B cell (primary cell): ENCODE data around the gene ZNF213. TPM values are rescaled to one million over a fixed set of nuclear protein-coding genes. Genes with fewer than 3 reads are reported as not detected.

Experiments used
- ATAC-seq: fragments of 200-7000 bp; cut with Tn5 transposase; one replicate; pipeline ENCODE4 v1.10.0; 2021; ENCODE audit warnings: low read depth, mild to moderate bottlenecking, moderate number of reproducible peaks, moderate library complexity
- CTCF ChIA-PET: fragments of 350-600 bp; sonication (Branson Sonifier 250); formaldehyde crosslinking; loops from one replicate; lab custom pipeline; 2021; ENCODE audit warnings: antibody characterized with exemption, inconsistent platforms; lab: Charles Lee
- POLR2A ChIA-PET: fragments of 350-600 bp; sonication (Branson Sonifier 250); formaldehyde crosslinking; loops from one replicate; lab custom pipeline; 2021; ENCODE audit warnings: antibody characterized with exemption; lab: Charles Lee
- DNase-seq: peaks from one replicate; pipeline ENCODE4 v3.0.0; 2013
- H2AFZ ChIP-seq: 2 replicates; pipeline ENCODE4 v1.6.1; 2012; ENCODE audit warnings: mild to moderate bottlenecking, low read depth, low read length; ENCODE audit not compliant: insufficient read depth, poor library complexity, severe bottlenecking
- H3K27ac ChIP-seq, 2 donors: 1 replicate in 1 of 2; 2 replicates in 1 of 2; pipeline ENCODE4 v1.5.1; 2012 to 2013; ENCODE audit warnings: low read length in 2 of 2, mild to moderate bottlenecking in 2 of 2, moderate library complexity in 1 of 2
- H3K27me3 ChIP-seq, 4 experiments: fragments of 200-600 bp in 1 of 4; sonication (generic) in 1 of 4; replicated peaks in 1 of 4; 1 replicate in 2 of 4; 2 replicates in 2 of 4; pipeline versions ENCODE4 v1.6.1 to v1.7.0; 2013 to 2016; ENCODE audit warnings: low read length in 3 of 4, mild to moderate bottlenecking in 2 of 4, mixed read lengths in 1 of 4, moderate library complexity in 1 of 4; ENCODE audit not compliant: insufficient read depth in 4 of 4, control insufficient read depth in 3 of 4; ENCODE audit errors: control extremely low read depth in 1 of 4
- H3K36me3 ChIP-seq, 2 experiments: replicated peaks in 1 of 2; 1 replicate in 1 of 2; 2 replicates in 1 of 2; pipeline versions ENCODE4 v1.6.1 to v1.7.1; 2013; ENCODE audit warnings: low read length in 1 of 2; ENCODE audit not compliant: insufficient read depth in 2 of 2, control insufficient read depth in 1 of 2; ENCODE audit errors: control extremely low read depth in 1 of 2, extremely low read depth in 1 of 2
- H3K4me1 ChIP-seq, 2 donors: fragments of 200-600 bp in 1 of 2; sonication (generic) in 1 of 2; 1 replicate in 1 of 2; 2 replicates in 1 of 2; pipeline versions ENCODE4 v1.5.1 to v1.6.1; 2013 to 2017; ENCODE audit warnings: low read length in 2 of 2; ENCODE audit not compliant: control insufficient read depth in 2 of 2, insufficient read depth in 2 of 2
- H3K4me2 ChIP-seq: replicated peaks from 2 replicates; pipeline ENCODE3; 2012; ENCODE audit warnings: mild to moderate bottlenecking, low read depth, low read length; ENCODE audit not compliant: poor library complexity, severe bottlenecking
- H3K4me3 ChIP-seq, 5 experiments: fragments of 200-600 bp in 1 of 5; sonication (generic) in 1 of 5; 1 replicate in 3 of 5; 2 replicates in 2 of 5; pipeline versions ENCODE4 v1.5.1 to v1.7.0; 2011 to 2016; ENCODE audit warnings: low read length in 4 of 5, mild to moderate bottlenecking in 4 of 5, low read depth in 2 of 5, control low read depth in 1 of 5, moderate library complexity in 1 of 5; ENCODE audit not compliant: insufficient read depth in 1 of 5; ENCODE audit errors: control extremely low read depth in 1 of 5, extremely low read depth in 1 of 5
- H3K79me2 ChIP-seq: fragments of 200-600 bp; sonication (generic); one replicate; pipeline ENCODE4 v1.6.0; 2016; ENCODE audit warnings: low read length; ENCODE audit not compliant: control insufficient read depth, insufficient read depth
- H3K9ac ChIP-seq: fragments of 200-600 bp; sonication (generic); 2 replicates; pipeline ENCODE4 v1.6.1; 2017; ENCODE audit warnings: mild to moderate bottlenecking, low read length, moderate library complexity
- H3K9me3 ChIP-seq, 3 donors: one replicate each; pipeline versions ENCODE4 v1.6.1 to v1.7.1; 2013; ENCODE audit warnings: low read length in 2 of 3; ENCODE audit not compliant: control insufficient read depth in 2 of 3, insufficient read depth in 1 of 3; ENCODE audit errors: control extremely low read depth in 1 of 3
- H4K20me1 ChIP-seq: 2 replicates; pipeline ENCODE4 v1.6.0; 2012; ENCODE audit warnings: mild to moderate bottlenecking, low read length; ENCODE audit not compliant: insufficient read depth, control insufficient read depth, poor library complexity, severe bottlenecking
- H3K27ac Mint-ChIP-seq: one replicate; pipeline ENCODE4 v1.8.0; 2021; ENCODE audit warnings: mixed read lengths
- H3K27me3 Mint-ChIP-seq: one replicate; pipeline ENCODE4 v1.8.0; 2021; ENCODE audit warnings: mixed read lengths
- H3K4me1 Mint-ChIP-seq: one replicate; pipeline ENCODE4 v1.8.0; 2021; ENCODE audit warnings: mixed read lengths
- H3K4me3 Mint-ChIP-seq: one replicate; pipeline ENCODE4 v1.8.0; 2021; ENCODE audit warnings: mixed read lengths
- H3K9me3 Mint-ChIP-seq: one replicate; pipeline ENCODE4 v1.8.0; 2022; ENCODE audit warnings: mixed read lengths; ENCODE audit not compliant: insufficient read depth
- CTCF ChIP-seq: fragments of 200-600 bp; IDR thresholded peaks from one replicate; pipeline ENCODE4 v1.8.0; 2022; ENCODE audit warnings: antibody characterized with exemption, mild to moderate bottlenecking
- EZH2 ChIP-seq: IDR thresholded peaks from 2 replicates; pipeline ENCODE4 v1.6.1; 2012; ENCODE audit warnings: borderline replicate concordance, low read depth, mild to moderate bottlenecking, moderate library complexity, low read length; ENCODE audit not compliant: insufficient read depth, poor library complexity, severe bottlenecking
- WGBS: methylation state at CpG from one replicate; pipeline ENCODE4 v1.1.5; 2013; ENCODE audit warnings: missing lambda C conversion rate; ENCODE audit not compliant: insufficient coverage; 5-methylcytosine and 5-hydroxymethylcytosine counted together
- intact Hi-C: fragments of 100-400 bp; cut with micrococcal nuclease; formaldehyde crosslinking; loops from one replicate; pipeline ENCODE4 v1.10.0; 2022
- polyA plus RNA-seq: library from polyadenylated mRNA; depleted of rRNA; stranded (reverse); fragments of >200 nt; gene quantifications from 2 replicates; pipeline ENCODE4 v1.2.3, GENCODE V29; 2012
- total RNA-seq, 2 donors: library from RNA; stranded (reverse); fragments of 120-200 nt in 1 of 2; gene quantifications; 1 replicate in 1 of 2; 2 replicates in 1 of 2; pipeline versions ENCODE4 v1.2.3 to v1.2.4, GENCODE V29; 2013 to 2022

The ZNF213 gene
- total and polyA plus RNA-seq, 2 donors (not counting 1 experiment from before 2014, with no cell fraction given), result 1.4 to 7.2 TPM

- Mint-ChIP-seq H3K9me3 (no peaks in the 10 kb centered on the region), H3K27me3 (no peaks in the 10 kb centered on the region), H3K4me1 (peaks cover 24% of the 10 kb centered on the region), H3K4me3 (peak overlapping the region; percentile 99), H3K27ac (peak overlapping the region; percentile 20)
- Histone ChIP-seq H2AFZ (peak overlapping the region; percentile 91), H3K9me3 (no peaks in the 10 kb centered on the region), H3K4me3 (no peak overlapping the region), H3K79me2 (peaks cover 14% of the 10 kb centered on the region), H3K4me1 (peaks cover 11 to 19% of the 10 kb centered on the region in 2 donors), H3K9ac (no peak overlapping the region), H3K36me3 (peaks cover 0 to 2% of the 10 kb centered on the region in 2 experiments), H3K27me3 (no peaks in the 10 kb centered on the region), H3K27ac (no peak overlapping the region), H4K20me1 (no peaks in the 10 kb centered on the region), H3K4me2 (peak overlapping the region; percentile 89)
- intact Hi-C loops, result loop anchor here (5.0 kb wide), 1 partner anchor 241 kb away; the partner anchor contains the start of gene FLYWCH2
- ChIA-PET POLR2A (interaction anchor here (0.6 to 1.5 kb wide), 5 partner anchors 12 to 95 kb away, joined by 4 to 8 read pairs (median 4); partner anchors contain the start of gene ZNF213), CTCF (interaction anchor here (1.0 to 1.2 kb wide), 4 partner anchors 9 to 27 kb away, joined by 4 to 8 read pairs (median 5); no protein-coding TSS in a partner anchor)
- DNase-seq (no peak), ATAC-seq (no peak)
- TF ChIP-seq EZH2 (no peak), CTCF (no peak)
- 88% methylated on average over 5 of the region's 8 CpGs for WGBS
Observed at GRCh38 chr16:3122926-3123570, 11.8 kb upstream of the ZNF213 start.
